Measurements from ENCODE around the gene C1orf167.

The C1orf167 gene

GRCh38 chr1:11761988-11762406 lies at the start of gene C1orf167:
Gene C1orf167, plus strand, starts transcription at chr1:11762193. Its CDS starts 2,208 bp downstream, at chr1:11764401.
- no peak within 1 kb of the TSS for H3K4me3 ChIP-seq (ENCODE audit: low read depth, low read length)
- DNase-seq (ENCODE audit: low read depth, low spot score), result no peak
- TF ChIP-seq CTCF (IDR thresholded peaks at IDR 0.05; ENCODE audit: low read depth, low read length), result no peak
- in situ Hi-C loops (cut with HindIII; ENCODE audit: low sequenced_read_pairs), result no loop called here

GRCh38 chr1:11712285-11712684 lies 49.7 kb upstream of the C1orf167 start:
- no peak for DNase-seq (ENCODE audit: low read depth, low spot score)
- no peak for TF ChIP-seq CTCF (IDR thresholded peaks at IDR 0.05; ENCODE audit: low read depth, low read length)
- H3K4me3 ChIP-seq (ENCODE audit: low read depth, low read length), result no peak overlapping the region
- in situ Hi-C loops (cut with HindIII; ENCODE audit: low sequenced_read_pairs), result no loop called here

- DNase-seq (ENCODE audit: low read depth, low spot score), result no peak
- TF ChIP-seq CTCF (IDR thresholded peaks at IDR 0.05; ENCODE audit: low read depth, low read length), result no peak
- no peak overlapping the region for H3K4me3 ChIP-seq (ENCODE audit: low read depth, low read length)
- in situ Hi-C loops (cut with HindIII; ENCODE audit: low sequenced_read_pairs), result no loop called here
Observed at GRCh38 chr1:11713095-11713494, 48.9 kb upstream of the C1orf167 start.

- TF ChIP-seq CTCF (IDR thresholded peaks at IDR 0.05; ENCODE audit: low read depth, low read length), result no peak
- DNase-seq (ENCODE audit: low read depth, low spot score), result no peak
- no peak overlapping the region for H3K4me3 ChIP-seq (ENCODE audit: low read depth, low read length)
- in situ Hi-C loops (cut with HindIII; ENCODE audit: low sequenced_read_pairs), result no loop called here
Observed at GRCh38 chr1:11714831-11715575, 47.0 kb upstream of the C1orf167 start.

GRCh38 chr1:11719313-11720032 lies 42.5 kb upstream of the C1orf167 start:
- peak overlapping the region; percentile 14 for H3K4me3 ChIP-seq (ENCODE audit: low read depth, low read length)
- in situ Hi-C loops (cut with HindIII; ENCODE audit: low sequenced_read_pairs), result no loop called here
- peak; percentile 60 for DNase-seq (ENCODE audit: low read depth, low spot score)
- TF ChIP-seq CTCF (IDR thresholded peaks at IDR 0.05; ENCODE audit: low read depth, low read length), result peak; percentile 98

- in situ Hi-C loops (cut with HindIII; ENCODE audit: low sequenced_read_pairs), result no loop called here
- DNase-seq (ENCODE audit: low read depth, low spot score), result no peak
- no peak for TF ChIP-seq CTCF (IDR thresholded peaks at IDR 0.05; ENCODE audit: low read depth, low read length)
- H3K4me3 ChIP-seq (ENCODE audit: low read depth, low read length), result no peak overlapping the region
Observed at GRCh38 chr1:11720033-11720376, 42.0 kb upstream of the C1orf167 start.
